SK-N-SH treated with all-trans-retinoic acid at 6 μM for 48 hours (cell line): ENCODE data around the gene BRD2.

Source experiments
- ATAC-seq: fragments of 200-7000 bp; cut with Tn5 transposase; 3 replicates; pipeline ENCODE4 v1.9.1; 2020; ENCODE audit warnings: mild to moderate bottlenecking, moderate library complexity
- ARNTL ChIP-seq: fragments of 450-650 bp; formaldehyde crosslinking; IDR thresholded peaks from 2 replicates; pipeline ENCODE4 v1.5.0; 2020; ENCODE audit warnings: low read depth, mild to moderate bottlenecking, moderate library complexity, borderline replicate concordance
- BACH2 ChIP-seq: fragments of 250-450 bp; sonication (Bioruptor Pico); IDR thresholded peaks from 2 replicates; pipeline ENCODE4 v1.9.0; 2021; ENCODE audit warnings: mild to moderate bottlenecking, borderline replicate concordance
- CSDC2 ChIP-seq: fragments of 250-450 bp; sonication (Bioruptor Pico); IDR thresholded peaks from 2 replicates; pipeline ENCODE4 v1.5.0; 2020; ENCODE audit warnings: mild to moderate bottlenecking, moderate library complexity
- ESRRG ChIP-seq: fragments of 250-450 bp; sonication (Bioruptor Pico); IDR thresholded peaks from 2 replicates; pipeline ENCODE4 v1.6.1; 2021; ENCODE audit warnings: mild to moderate bottlenecking
- ISL1 ChIP-seq: fragments of 250-450 bp; sonication (Bioruptor Pico); IDR thresholded peaks from 2 replicates; pipeline ENCODE4 v2.1.2; 2022; ENCODE audit warnings: mild to moderate bottlenecking, moderate library complexity
- OSR1 ChIP-seq: fragments of 250-450 bp; sonication (Bioruptor Pico); IDR thresholded peaks from 2 replicates; pipeline ENCODE4 v1.8.0; 2022; ENCODE audit warnings: moderate library complexity, mild to moderate bottlenecking, inconsistent platforms
- PPARA ChIP-seq: fragments of 250-450 bp; sonication (Bioruptor Pico); IDR thresholded peaks from 2 replicates; pipeline ENCODE4 v1.5.0; 2020; ENCODE audit warnings: mild to moderate bottlenecking, borderline replicate concordance
- RARB ChIP-seq: fragments of 250-450 bp; sonication (Bioruptor Pico); IDR thresholded peaks from 2 replicates; pipeline ENCODE4 v1.8.0; 2021; ENCODE audit warnings: mild to moderate bottlenecking, moderate library complexity
- SNAI2 ChIP-seq: fragments of 250-450 bp; sonication (Bioruptor Pico); IDR thresholded peaks from 2 replicates; pipeline ENCODE4 v1.5.0; 2020; ENCODE audit warnings: mild to moderate bottlenecking, moderate library complexity
- TCF4 ChIP-seq: fragments of 250-450 bp; sonication (Bioruptor Pico); IDR thresholded peaks from 2 replicates; pipeline ENCODE4 v1.8.0; 2021; ENCODE audit warnings: mild to moderate bottlenecking, moderate library complexity, borderline replicate concordance
- TOX ChIP-seq: fragments of 250-450 bp; sonication (Bioruptor Pico); IDR thresholded peaks from 2 replicates; pipeline ENCODE4 v1.8.0; 2021; ENCODE audit warnings: mild to moderate bottlenecking, moderate library complexity, borderline replicate concordance
- ZFP3 ChIP-seq: fragments of 250-450 bp; sonication (Bioruptor Pico); IDR thresholded peaks from 2 replicates; pipeline ENCODE4 v1.5.0; 2020; ENCODE audit warnings: mild to moderate bottlenecking, moderate library complexity
- ZFP30 ChIP-seq: fragments of 450-650 bp; formaldehyde crosslinking; IDR thresholded peaks from 2 replicates; pipeline ENCODE4 v1.5.0; 2022; ENCODE audit warnings: mild to moderate bottlenecking, moderate library complexity
- ZNF565 ChIP-seq: fragments of 450-650 bp; formaldehyde crosslinking; conservative IDR thresholded peaks from 2 replicates; pipeline ENCODE4 v1.5.0; 2020; ENCODE audit warnings: low read depth, mild to moderate bottlenecking, moderate library complexity
- ZNF70 ChIP-seq: fragments of 450-650 bp; formaldehyde crosslinking; IDR thresholded peaks from 2 replicates; pipeline ENCODE4 v1.5.0; 2020; ENCODE audit warnings: mild to moderate bottlenecking, moderate library complexity
- ZNF8 ChIP-seq: fragments of 450-650 bp; formaldehyde crosslinking; IDR thresholded peaks from 2 replicates; pipeline ENCODE4 v1.5.0; 2020; ENCODE audit warnings: mild to moderate bottlenecking, moderate library complexity
- TF ChIP-seq, protein P1 (sequence below): fragments of 250-450 bp; sonication (Bioruptor Pico); IDR thresholded peaks from 2 replicates; pipeline ENCODE4 v1.8.0; 2020; ENCODE audit warnings: mild to moderate bottlenecking, moderate library complexity, borderline replicate concordance
- TF ChIP-seq, protein P2 (sequence below): fragments of 250-450 bp; sonication (Bioruptor Pico); IDR thresholded peaks from 2 replicates; pipeline ENCODE4 v1.5.1; 2021; ENCODE audit warnings: mild to moderate bottlenecking, moderate library complexity
- TF ChIP-seq, protein P3 (sequence below): fragments of 250-450 bp; sonication (Bioruptor Pico); IDR thresholded peaks from 2 replicates; pipeline ENCODE4 v1.8.0; 2021; ENCODE audit warnings: low read depth, mild to moderate bottlenecking, moderate library complexity, borderline replicate concordance
- TF ChIP-seq, protein P4 (sequence below): fragments of 250-450 bp; sonication (Bioruptor Pico); IDR thresholded peaks from 2 replicates; pipeline ENCODE4 v1.5.1; 2020; ENCODE audit warnings: low read depth, mild to moderate bottlenecking, moderate library complexity

Gene BRD2

DNA sequence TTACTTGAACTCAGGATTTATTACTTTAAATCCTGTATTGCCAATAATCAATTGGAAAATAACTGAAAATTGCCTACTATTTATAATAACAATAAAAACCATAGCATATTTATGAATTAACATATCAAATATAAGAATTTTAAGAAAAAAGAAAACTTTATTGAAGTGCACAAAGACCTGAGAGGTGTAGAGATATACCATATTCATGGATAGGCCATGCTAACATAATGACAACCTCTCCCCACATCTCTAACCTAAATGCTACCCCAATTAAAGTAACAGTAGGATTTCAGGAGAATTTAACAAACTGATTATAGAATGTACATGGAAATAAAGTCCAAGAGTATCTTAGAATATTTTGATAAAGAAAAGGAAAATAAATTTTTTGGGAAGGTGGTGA lies 22.4 kb upstream of the BRD2 start (continued):
- TF ChIP-seq, protein P1, sequence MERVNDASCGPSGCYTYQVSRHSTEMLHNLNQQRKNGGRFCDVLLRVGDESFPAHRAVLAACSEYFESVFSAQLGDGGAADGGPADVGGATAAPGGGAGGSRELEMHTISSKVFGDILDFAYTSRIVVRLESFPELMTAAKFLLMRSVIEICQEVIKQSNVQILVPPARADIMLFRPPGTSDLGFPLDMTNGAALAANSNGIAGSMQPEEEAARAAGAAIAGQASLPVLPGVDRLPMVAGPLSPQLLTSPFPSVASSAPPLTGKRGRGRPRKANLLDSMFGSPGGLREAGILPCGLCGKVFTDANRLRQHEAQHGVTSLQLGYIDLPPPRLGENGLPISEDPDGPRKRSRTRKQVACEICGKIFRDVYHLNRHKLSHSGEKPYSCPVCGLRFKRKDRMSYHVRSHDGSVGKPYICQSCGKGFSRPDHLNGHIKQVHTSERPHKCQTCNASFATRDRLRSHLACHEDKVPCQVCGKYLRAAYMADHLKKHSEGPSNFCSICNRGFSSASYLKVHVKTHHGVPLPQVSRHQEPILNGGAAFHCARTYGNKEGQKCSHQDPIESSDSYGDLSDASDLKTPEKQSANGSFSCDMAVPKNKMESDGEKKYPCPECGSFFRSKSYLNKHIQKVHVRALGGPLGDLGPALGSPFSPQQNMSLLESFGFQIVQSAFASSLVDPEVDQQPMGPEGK (CRISPR knock-in tag) = no peak

DNA sequence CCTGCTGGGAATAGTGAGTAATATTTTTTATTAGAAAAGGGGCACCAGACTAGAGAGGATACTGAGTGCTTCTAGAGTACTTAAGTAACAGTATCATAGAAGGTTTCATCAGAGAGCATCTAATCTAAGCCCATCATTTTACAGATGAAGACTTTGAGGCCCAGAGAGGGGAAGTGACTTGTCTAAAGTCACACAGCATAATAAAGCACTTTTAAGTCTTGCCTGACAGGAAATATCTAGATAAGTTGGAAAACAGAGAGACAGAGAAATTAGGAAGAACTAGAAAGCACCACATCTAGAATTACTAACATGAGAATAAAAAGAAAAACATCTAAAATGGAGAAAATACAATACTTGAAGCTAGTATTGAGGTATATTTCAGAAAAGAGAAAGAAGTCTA lies 21.5 kb upstream of the BRD2 start:
- no peak for ATAC-seq
- no peak for TF ChIP-seq PPARA (CRISPR knock-in tag)
- TF ChIP-seq ZFP30 (CRISPR knock-in tag) = no peak
- no peak for TF ChIP-seq ZFP3
- TF ChIP-seq, protein P1 (CRISPR knock-in tag) = no peak
- no peak for TF ChIP-seq OSR1 (CRISPR knock-in tag)
- TF ChIP-seq ARNTL = no peak
- no peak for TF ChIP-seq ISL1 (CRISPR knock-in tag)
- TF ChIP-seq, protein P2, sequence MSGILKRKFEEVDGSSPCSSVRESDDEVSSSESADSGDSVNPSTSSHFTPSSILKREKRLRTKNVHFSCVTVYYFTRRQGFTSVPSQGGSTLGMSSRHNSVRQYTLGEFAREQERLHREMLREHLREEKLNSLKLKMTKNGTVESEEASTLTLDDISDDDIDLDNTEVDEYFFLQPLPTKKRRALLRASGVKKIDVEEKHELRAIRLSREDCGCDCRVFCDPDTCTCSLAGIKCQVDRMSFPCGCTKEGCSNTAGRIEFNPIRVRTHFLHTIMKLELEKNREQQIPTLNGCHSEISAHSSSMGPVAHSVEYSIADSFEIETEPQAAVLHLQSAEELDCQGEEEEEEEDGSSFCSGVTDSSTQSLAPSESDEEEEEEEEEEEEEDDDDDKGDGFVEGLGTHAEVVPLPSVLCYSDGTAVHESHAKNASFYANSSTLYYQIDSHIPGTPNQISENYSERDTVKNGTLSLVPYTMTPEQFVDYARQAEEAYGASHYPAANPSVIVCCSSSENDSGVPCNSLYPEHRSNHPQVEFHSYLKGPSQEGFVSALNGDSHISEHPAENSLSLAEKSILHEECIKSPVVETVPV (CRISPR knock-in tag) = no peak
- TF ChIP-seq ZNF565 (CRISPR knock-in tag) = no peak
- TF ChIP-seq CSDC2 (CRISPR knock-in tag) = no peak
- TF ChIP-seq ZNF70 (CRISPR knock-in tag) = no peak
- TF ChIP-seq ESRRG (CRISPR knock-in tag) = no peak
- no peak for TF ChIP-seq TOX
- TF ChIP-seq, protein P3, sequence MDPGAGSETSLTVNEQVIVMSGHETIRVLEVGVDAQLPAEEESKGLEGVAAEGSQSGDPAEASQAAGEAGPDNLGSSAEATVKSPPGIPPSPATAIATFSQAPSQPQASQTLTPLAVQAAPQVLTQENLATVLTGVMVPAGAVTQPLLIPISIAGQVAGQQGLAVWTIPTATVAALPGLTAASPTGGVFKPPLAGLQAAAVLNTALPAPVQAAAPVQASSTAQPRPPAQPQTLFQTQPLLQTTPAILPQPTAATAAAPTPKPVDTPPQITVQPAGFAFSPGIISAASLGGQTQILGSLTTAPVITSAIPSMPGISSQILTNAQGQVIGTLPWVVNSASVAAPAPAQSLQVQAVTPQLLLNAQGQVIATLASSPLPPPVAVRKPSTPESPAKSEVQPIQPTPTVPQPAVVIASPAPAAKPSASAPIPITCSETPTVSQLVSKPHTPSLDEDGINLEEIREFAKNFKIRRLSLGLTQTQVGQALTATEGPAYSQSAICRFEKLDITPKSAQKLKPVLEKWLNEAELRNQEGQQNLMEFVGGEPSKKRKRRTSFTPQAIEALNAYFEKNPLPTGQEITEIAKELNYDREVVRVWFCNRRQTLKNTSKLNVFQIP (CRISPR knock-in tag) = no peak
- no peak for TF ChIP-seq ZNF8
- TF ChIP-seq RARB (CRISPR knock-in tag) = no peak
- TF ChIP-seq TCF4 = no peak
- TF ChIP-seq SNAI2 = no peak

DNA sequence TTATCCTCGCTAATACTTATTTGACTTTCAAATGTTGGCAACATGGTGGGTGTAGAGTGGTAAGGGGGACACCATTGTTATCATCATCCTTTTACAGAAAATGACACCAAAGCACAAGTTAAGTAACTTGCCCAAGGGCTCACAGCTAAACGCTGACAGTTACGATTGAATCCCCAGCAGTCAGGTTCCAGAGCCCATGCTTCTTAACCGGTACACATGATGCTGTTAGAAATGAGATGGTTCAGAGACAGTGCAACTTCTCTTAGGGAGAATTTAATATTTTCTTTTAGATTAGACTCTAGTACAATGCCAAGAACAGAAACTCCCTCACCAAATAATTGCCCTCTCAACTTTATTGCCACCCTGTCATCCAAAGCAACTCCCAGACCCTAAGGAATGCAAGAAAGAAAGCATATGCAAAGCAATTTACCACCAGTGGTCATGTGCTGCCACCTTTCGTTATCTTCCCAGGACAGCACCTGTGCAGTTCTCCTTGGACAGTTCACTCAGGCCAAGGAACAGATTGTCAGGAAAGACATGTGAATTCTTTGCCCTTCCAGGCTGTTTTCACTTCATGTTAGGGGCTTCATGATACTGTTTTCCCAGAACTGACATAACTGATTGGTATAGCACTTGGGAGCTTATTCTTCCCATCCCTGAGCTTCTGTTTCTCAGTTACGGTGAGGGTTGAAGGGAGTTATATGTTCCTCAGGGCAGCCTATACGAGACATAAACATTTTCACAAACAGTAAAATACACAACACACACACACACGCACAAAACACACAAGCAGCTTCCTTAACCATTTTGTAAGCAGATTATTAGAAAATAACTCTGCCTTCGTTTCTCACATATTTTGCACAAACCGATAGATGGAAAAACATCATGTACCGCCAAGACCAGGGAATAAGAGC lies 20.6 kb upstream of the BRD2 start:
- peak; percentile 87 for ATAC-seq
- TF ChIP-seq, protein P3 (CRISPR knock-in tag) = no peak
- TF ChIP-seq PPARA (CRISPR knock-in tag) (no peak), SNAI2 (no peak), ZFP30 (CRISPR knock-in tag) (no peak), ESRRG (CRISPR knock-in tag) (no peak), CSDC2 (CRISPR knock-in tag) (no peak), ZNF565 (CRISPR knock-in tag) (no peak), ARNTL (no peak), ISL1 (CRISPR knock-in tag) (no peak), BACH2 (no peak), ZFP3 (no peak)
- TF ChIP-seq, protein P2 (CRISPR knock-in tag) = no peak
- TF ChIP-seq, protein P4, sequence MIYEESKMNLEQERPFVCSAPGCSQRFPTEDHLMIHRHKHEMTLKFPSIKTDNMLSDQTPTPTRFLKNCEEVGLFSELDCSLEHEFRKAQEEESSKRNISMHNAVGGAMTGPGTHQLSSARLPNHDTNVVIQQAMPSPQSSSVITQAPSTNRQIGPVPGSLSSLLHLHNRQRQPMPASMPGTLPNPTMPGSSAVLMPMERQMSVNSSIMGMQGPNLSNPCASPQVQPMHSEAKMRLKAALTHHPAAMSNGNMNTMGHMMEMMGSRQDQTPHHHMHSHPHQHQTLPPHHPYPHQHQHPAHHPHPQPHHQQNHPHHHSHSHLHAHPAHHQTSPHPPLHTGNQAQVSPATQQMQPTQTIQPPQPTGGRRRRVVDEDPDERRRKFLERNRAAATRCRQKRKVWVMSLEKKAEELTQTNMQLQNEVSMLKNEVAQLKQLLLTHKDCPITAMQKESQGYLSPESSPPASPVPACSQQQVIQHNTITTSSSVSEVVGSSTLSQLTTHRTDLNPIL (CRISPR knock-in tag) = no peak
- TF ChIP-seq, all 23 proteins: peak for 0
